SK-N-SH treated with all-trans-retinoic acid at 6 μM for 48 hours (cell line): ENCODE data around the gene PLA2G15.

ENCODE experiments used
- ARNTL ChIP-seq: fragments of 450-650 bp; formaldehyde crosslinking; IDR thresholded peaks from 2 replicates; pipeline ENCODE4 v1.5.0; 2020; ENCODE audit warnings: low read depth, mild to moderate bottlenecking, moderate library complexity, borderline replicate concordance
- CSDC2 ChIP-seq: fragments of 250-450 bp; sonication (Bioruptor Pico); IDR thresholded peaks from 2 replicates; pipeline ENCODE4 v1.5.0; 2020; ENCODE audit warnings: mild to moderate bottlenecking, moderate library complexity
- GLIS3 ChIP-seq: fragments of 250-450 bp; sonication (Bioruptor Pico); IDR thresholded peaks from 2 replicates; pipeline ENCODE4 v1.5.0; 2020; ENCODE audit warnings: mild to moderate bottlenecking, moderate library complexity
- OSR1 ChIP-seq: fragments of 250-450 bp; sonication (Bioruptor Pico); IDR thresholded peaks from 2 replicates; pipeline ENCODE4 v1.8.0; 2022; ENCODE audit warnings: moderate library complexity, mild to moderate bottlenecking, inconsistent platforms
- PPARA ChIP-seq: fragments of 250-450 bp; sonication (Bioruptor Pico); IDR thresholded peaks from 2 replicates; pipeline ENCODE4 v1.5.0; 2020; ENCODE audit warnings: mild to moderate bottlenecking, borderline replicate concordance
- RARB ChIP-seq: fragments of 250-450 bp; sonication (Bioruptor Pico); IDR thresholded peaks from 2 replicates; pipeline ENCODE4 v1.8.0; 2021; ENCODE audit warnings: mild to moderate bottlenecking, moderate library complexity
- SNAI2 ChIP-seq: fragments of 250-450 bp; sonication (Bioruptor Pico); IDR thresholded peaks from 2 replicates; pipeline ENCODE4 v1.5.0; 2020; ENCODE audit warnings: mild to moderate bottlenecking, moderate library complexity
- TCF4 ChIP-seq: fragments of 250-450 bp; sonication (Bioruptor Pico); IDR thresholded peaks from 2 replicates; pipeline ENCODE4 v1.8.0; 2021; ENCODE audit warnings: mild to moderate bottlenecking, moderate library complexity, borderline replicate concordance
- TOX ChIP-seq: fragments of 250-450 bp; sonication (Bioruptor Pico); IDR thresholded peaks from 2 replicates; pipeline ENCODE4 v1.8.0; 2021; ENCODE audit warnings: mild to moderate bottlenecking, moderate library complexity, borderline replicate concordance
- TSHZ2 ChIP-seq: fragments of 250-450 bp; sonication (Bioruptor Pico); IDR thresholded peaks from 2 replicates; pipeline ENCODE4 v1.5.0; 2020; ENCODE audit warnings: mild to moderate bottlenecking, moderate library complexity
- ZFP3 ChIP-seq: fragments of 250-450 bp; sonication (Bioruptor Pico); IDR thresholded peaks from 2 replicates; pipeline ENCODE4 v1.5.0; 2020; ENCODE audit warnings: mild to moderate bottlenecking, moderate library complexity
- ZFP30 ChIP-seq: fragments of 450-650 bp; formaldehyde crosslinking; IDR thresholded peaks from 2 replicates; pipeline ENCODE4 v1.5.0; 2022; ENCODE audit warnings: mild to moderate bottlenecking, moderate library complexity
- ZNF565 ChIP-seq: fragments of 450-650 bp; formaldehyde crosslinking; conservative IDR thresholded peaks from 2 replicates; pipeline ENCODE4 v1.5.0; 2020; ENCODE audit warnings: low read depth, mild to moderate bottlenecking, moderate library complexity
- TF ChIP-seq, protein P1 (sequence below): fragments of 250-450 bp; sonication (Bioruptor Pico); IDR thresholded peaks from 2 replicates; pipeline ENCODE4 v1.8.0; 2020; ENCODE audit warnings: mild to moderate bottlenecking, moderate library complexity, borderline replicate concordance

DNA sequence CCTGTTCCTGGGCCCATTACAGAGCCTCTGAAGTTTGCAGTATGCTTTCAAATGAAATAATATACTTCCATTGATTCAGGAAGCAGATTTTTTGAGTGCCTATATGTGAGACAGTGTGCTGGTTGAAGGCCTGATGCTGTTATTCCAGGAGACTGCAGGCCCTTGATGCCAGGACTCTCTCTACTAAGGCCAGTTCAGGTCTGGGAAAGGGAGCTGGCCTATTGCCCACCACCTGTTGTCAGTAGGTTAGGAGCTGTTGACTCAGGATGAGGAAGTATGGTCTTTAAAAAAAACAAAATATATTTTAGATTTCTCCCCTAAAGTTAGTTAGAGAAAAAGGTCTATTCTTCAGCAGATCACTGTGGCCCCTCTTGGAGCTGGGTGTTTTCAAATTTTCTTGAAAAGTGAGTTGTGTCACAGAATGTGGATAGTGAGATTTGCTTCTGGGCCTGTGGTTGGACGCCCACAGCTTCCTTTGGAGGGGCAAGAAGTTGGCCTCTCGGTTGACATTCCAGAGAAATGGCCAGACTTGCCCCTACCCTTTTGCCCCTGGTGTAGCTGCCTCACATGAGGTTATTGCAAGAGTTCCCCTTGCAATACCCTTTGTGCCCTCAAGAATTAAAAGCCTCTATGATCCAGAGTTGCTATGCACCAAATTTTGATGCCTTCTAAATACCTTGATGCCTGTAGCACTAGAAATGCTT is 17.2 kb upstream of the PLA2G15 start:
- no peak for TF ChIP-seq GLIS3 (CRISPR knock-in tag)
- no peak for TF ChIP-seq ZNF565 (CRISPR knock-in tag)
- TF ChIP-seq, protein P1, sequence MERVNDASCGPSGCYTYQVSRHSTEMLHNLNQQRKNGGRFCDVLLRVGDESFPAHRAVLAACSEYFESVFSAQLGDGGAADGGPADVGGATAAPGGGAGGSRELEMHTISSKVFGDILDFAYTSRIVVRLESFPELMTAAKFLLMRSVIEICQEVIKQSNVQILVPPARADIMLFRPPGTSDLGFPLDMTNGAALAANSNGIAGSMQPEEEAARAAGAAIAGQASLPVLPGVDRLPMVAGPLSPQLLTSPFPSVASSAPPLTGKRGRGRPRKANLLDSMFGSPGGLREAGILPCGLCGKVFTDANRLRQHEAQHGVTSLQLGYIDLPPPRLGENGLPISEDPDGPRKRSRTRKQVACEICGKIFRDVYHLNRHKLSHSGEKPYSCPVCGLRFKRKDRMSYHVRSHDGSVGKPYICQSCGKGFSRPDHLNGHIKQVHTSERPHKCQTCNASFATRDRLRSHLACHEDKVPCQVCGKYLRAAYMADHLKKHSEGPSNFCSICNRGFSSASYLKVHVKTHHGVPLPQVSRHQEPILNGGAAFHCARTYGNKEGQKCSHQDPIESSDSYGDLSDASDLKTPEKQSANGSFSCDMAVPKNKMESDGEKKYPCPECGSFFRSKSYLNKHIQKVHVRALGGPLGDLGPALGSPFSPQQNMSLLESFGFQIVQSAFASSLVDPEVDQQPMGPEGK (CRISPR knock-in tag): no peak
- TF ChIP-seq ZFP3 (CRISPR knock-in tag): no peak
- no peak for TF ChIP-seq TOX
- no peak for TF ChIP-seq PPARA (CRISPR knock-in tag)
- no peak for TF ChIP-seq ZFP30
- no peak for TF ChIP-seq RARB
- TF ChIP-seq ARNTL (CRISPR knock-in tag): no peak
- TF ChIP-seq SNAI2 (CRISPR knock-in tag): no peak
- no peak for TF ChIP-seq TSHZ2 (CRISPR knock-in tag)
- no peak for TF ChIP-seq OSR1 (CRISPR knock-in tag)
- TF ChIP-seq CSDC2 (CRISPR knock-in tag): no peak
- no peak for TF ChIP-seq TCF4 (CRISPR knock-in tag)
